Activated T-cell treated with anti-CD3 and anti-CD28 coated beads, Interleukin-2, amount 50 U/mL, for 1 hour (primary cell): ENCODE measurements around the gene C10orf90.

ENCODE experiments used
- DNase-seq: peaks from one replicate; pipeline ENCODE4 v3.0.0-alpha.2; 2020

C10orf90 gene

GRCh38 chr10:126674741-126675515 is 4.4 kb upstream of the C10orf90 start:
- no peak for DNase-seq

- no peak for DNase-seq
These were observed 3.1 kb upstream of the C10orf90 start for GRCh38 chr10:126673565-126673964.

- no peak for DNase-seq
These were observed 996 bp upstream of the C10orf90 start for GRCh38 chr10:126671402-126671975.

GRCh38 chr10:126670895-126671261 is 385 bp upstream of the C10orf90 start:
- no peak for DNase-seq

- no peak for DNase-seq
These were observed 1.3 kb downstream of the C10orf90 start for GRCh38 chr10:126669168-126669567.

- no peak for DNase-seq
These were observed 2.0 kb downstream of the C10orf90 start for GRCh38 chr10:126668505-126668904.

- no peak for DNase-seq
These were observed 2.9 kb downstream of the C10orf90 start for GRCh38 chr10:126667568-126667967.

- no peak for DNase-seq
These were observed 5.3 kb downstream of the C10orf90 start for GRCh38 chr10:126665207-126665606.

- DNase-seq: no peak
These were observed 6.6 kb downstream of the C10orf90 start for GRCh38 chr10:126663880-126664279.

GRCh38 chr10:126663328-126663727 is 7.2 kb downstream of the C10orf90 start:
- DNase-seq: no peak

GRCh38 chr10:126661841-126662515 is 8.5 kb downstream of the C10orf90 start:
- no peak for DNase-seq

GRCh38 chr10:126661356-126661755 is 9.1 kb downstream of the C10orf90 start:
- DNase-seq: no peak

- no peak for DNase-seq
These were observed 10.7 kb downstream of the C10orf90 start for GRCh38 chr10:126659750-126660149.

GRCh38 chr10:126658928-126659327 is 11.6 kb downstream of the C10orf90 start:
- no peak for DNase-seq

- DNase-seq: no peak
These were observed 15.9 kb downstream of the C10orf90 start for GRCh38 chr10:126654579-126654978.

- no peak for DNase-seq
These were observed 19.0 kb downstream of the C10orf90 start for GRCh38 chr10:126651467-126651866.

- DNase-seq: no peak
These were observed 20.3 kb downstream of the C10orf90 start for GRCh38 chr10:126650161-126650560.

- DNase-seq: no peak
These were observed 23.4 kb downstream of the C10orf90 start for GRCh38 chr10:126647116-126647515.

GRCh38 chr10:126646110-126646509 is 24.4 kb downstream of the C10orf90 start:
- no peak for DNase-seq

GRCh38 chr10:126640401-126640800 is 30.1 kb downstream of the C10orf90 start:
- DNase-seq: no peak

- no peak for DNase-seq
These were observed 31.4 kb downstream of the C10orf90 start for GRCh38 chr10:126639084-126639483.

- DNase-seq: no peak
These were observed 32.0 kb downstream of the C10orf90 start for GRCh38 chr10:126638542-126638941.

- DNase-seq: no peak
These were observed 33.0 kb downstream of the C10orf90 start for GRCh38 chr10:126637501-126637900.

GRCh38 chr10:126634911-126635310 is 35.6 kb downstream of the C10orf90 start:
- no peak for DNase-seq
